ENCODE results near the gene GRIA4. TPM values are rescaled to one million over a fixed set of nuclear protein-coding genes. Genes with fewer than 3 reads are reported as not detected.

Gene GRIA4
- total RNA-seq, 1 donor from 2014 or later, result 13.6 TPM

DNA sequence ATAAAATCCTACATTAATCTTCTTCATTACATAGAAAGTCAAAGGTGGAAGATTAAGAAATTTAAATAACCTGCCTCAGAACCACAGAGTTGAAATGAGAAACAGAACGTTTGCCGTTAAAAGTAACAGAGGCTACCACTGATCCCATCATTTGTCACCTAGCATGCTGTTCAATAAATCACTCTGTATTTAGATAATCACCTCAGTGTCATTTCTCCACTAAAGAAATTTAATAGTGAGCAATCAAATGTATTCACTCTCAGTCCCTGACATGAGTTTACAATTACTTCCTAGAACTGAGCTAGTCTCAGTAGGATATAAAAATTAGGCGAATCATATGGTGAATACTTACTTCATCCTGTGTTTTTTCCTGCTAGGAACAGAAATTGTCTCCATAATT, 242.5 kb downstream of the GRIA4 start:
- no peak overlapping the region for H3K4me3 Mint-ChIP-seq (ENCODE audit: unreplicated experiment)
- no peak overlapping the region for H3K27ac Mint-ChIP-seq (ENCODE audit: unreplicated experiment)
- TF ChIP-seq, protein P1, sequence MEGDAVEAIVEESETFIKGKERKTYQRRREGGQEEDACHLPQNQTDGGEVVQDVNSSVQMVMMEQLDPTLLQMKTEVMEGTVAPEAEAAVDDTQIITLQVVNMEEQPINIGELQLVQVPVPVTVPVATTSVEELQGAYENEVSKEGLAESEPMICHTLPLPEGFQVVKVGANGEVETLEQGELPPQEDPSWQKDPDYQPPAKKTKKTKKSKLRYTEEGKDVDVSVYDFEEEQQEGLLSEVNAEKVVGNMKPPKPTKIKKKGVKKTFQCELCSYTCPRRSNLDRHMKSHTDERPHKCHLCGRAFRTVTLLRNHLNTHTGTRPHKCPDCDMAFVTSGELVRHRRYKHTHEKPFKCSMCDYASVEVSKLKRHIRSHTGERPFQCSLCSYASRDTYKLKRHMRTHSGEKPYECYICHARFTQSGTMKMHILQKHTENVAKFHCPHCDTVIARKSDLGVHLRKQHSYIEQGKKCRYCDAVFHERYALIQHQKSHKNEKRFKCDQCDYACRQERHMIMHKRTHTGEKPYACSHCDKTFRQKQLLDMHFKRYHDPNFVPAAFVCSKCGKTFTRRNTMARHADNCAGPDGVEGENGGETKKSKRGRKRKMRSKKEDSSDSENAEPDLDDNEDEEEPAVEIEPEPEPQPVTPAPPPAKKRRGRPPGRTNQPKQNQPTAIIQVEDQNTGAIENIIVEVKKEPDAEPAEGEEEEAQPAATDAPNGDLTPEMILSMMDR (IDR thresholded peaks at IDR 0.05; ENCODE audit: partially characterized antibody, unreplicated experiment), result no peak
- no peaks in the 10 kb centered on the region for H3K9me3 Mint-ChIP-seq (ENCODE audit: unreplicated experiment)
- no peaks in the 10 kb centered on the region for H3K27me3 Mint-ChIP-seq (ENCODE audit: unreplicated experiment)
- H3K36me3 Mint-ChIP-seq (ENCODE audit: unreplicated experiment), result no peaks in the 10 kb centered on the region
- no peak for DNase-seq
- H3K4me1 Mint-ChIP-seq (ENCODE audit: low read depth, unreplicated experiment), result no peaks in the 10 kb centered on the region

DNA sequence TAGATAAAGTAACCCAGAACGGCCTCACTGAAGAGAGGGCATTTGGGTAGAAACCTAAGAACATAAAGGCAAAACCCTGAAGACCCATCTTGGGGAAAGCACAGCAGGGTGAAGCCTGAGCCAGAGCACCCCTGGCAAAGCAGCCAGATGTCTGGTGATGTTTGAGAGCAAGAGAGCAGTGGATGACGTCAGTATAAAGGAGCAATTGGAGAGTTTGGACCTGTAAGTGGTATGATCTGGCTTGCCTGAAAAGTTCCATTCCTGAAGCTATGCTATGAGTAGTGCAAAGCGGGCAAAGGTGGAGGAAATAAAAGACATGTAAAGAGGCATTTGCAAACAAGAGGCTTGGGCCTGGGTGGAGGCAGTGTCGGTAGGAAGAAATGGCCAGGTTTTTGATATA, 244.4 kb downstream of the GRIA4 start:
- no peak overlapping the region for H3K4me3 Mint-ChIP-seq (ENCODE audit: unreplicated experiment)
- no peak overlapping the region for H3K27ac Mint-ChIP-seq (ENCODE audit: unreplicated experiment)
- H3K4me1 Mint-ChIP-seq (ENCODE audit: low read depth, unreplicated experiment), result no peaks in the 10 kb centered on the region
- H3K36me3 Mint-ChIP-seq (ENCODE audit: unreplicated experiment), result no peaks in the 10 kb centered on the region
- no peak for DNase-seq
- H3K9me3 Mint-ChIP-seq (ENCODE audit: unreplicated experiment), result no peaks in the 10 kb centered on the region
- H3K27me3 Mint-ChIP-seq (ENCODE audit: unreplicated experiment), result no peaks in the 10 kb centered on the region
- TF ChIP-seq, protein P1 (IDR thresholded peaks at IDR 0.05; ENCODE audit: partially characterized antibody, unreplicated experiment), result no peak

DNA sequence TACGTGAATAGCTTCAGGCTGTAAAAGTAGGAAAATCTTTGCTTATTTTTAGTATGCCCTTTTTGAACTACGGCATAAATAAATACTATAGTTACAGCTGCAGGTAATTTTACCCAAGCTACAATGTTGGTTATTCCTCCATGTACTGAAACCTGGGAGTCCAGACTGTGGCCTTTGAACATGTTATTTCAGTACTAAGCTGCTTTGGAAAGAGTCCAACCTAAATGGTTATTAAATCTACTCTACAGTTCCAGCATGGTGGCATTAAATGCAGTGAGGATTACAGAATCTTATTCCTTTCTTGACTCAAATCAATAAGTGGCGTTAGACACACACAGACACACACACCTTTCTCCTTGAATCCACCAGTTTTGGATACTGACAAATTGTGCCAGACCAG, 247.1 kb downstream of the GRIA4 start:
- TF ChIP-seq, protein P1 (IDR thresholded peaks at IDR 0.05; ENCODE audit: partially characterized antibody, unreplicated experiment), result no peak
- no peak overlapping the region for H3K4me3 Mint-ChIP-seq (ENCODE audit: unreplicated experiment)
- no peaks in the 10 kb centered on the region for H3K4me1 Mint-ChIP-seq (ENCODE audit: low read depth, unreplicated experiment)
- H3K27me3 Mint-ChIP-seq (ENCODE audit: unreplicated experiment), result no peaks in the 10 kb centered on the region
- no peak overlapping the region for H3K27ac Mint-ChIP-seq (ENCODE audit: unreplicated experiment)
- H3K9me3 Mint-ChIP-seq (ENCODE audit: unreplicated experiment), result no peaks in the 10 kb centered on the region
- no peak for DNase-seq
- H3K36me3 Mint-ChIP-seq (ENCODE audit: unreplicated experiment), result no peaks in the 10 kb centered on the region

DNA sequence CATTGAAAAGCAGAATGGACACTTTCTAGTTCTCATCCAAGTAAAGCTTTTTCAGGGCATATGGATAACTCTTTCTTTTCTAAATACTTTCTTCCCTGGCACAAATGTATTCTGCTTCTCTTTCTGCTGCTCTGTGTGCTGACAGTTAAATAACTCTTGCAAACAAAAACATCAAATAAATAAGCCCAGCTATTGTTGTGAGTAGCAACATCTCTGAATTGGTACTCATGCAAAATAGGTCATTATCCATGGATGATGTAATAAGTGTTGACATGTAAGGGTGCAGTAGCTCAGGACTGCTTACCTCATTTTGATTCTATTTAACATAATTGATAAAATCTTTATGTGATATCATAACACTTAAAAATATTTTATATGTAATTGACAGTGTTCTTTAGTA, 247.9 kb downstream of the GRIA4 start:
- TF ChIP-seq, protein P1 (IDR thresholded peaks at IDR 0.05; ENCODE audit: partially characterized antibody, unreplicated experiment), result no peak
- H3K9me3 Mint-ChIP-seq (ENCODE audit: unreplicated experiment), result no peaks in the 10 kb centered on the region
- H3K36me3 Mint-ChIP-seq (ENCODE audit: unreplicated experiment), result no peaks in the 10 kb centered on the region
- H3K27ac Mint-ChIP-seq (ENCODE audit: unreplicated experiment), result no peak overlapping the region
- DNase-seq, result no peak
- no peaks in the 10 kb centered on the region for H3K27me3 Mint-ChIP-seq (ENCODE audit: unreplicated experiment)
- no peak overlapping the region for H3K4me3 Mint-ChIP-seq (ENCODE audit: unreplicated experiment)
- H3K4me1 Mint-ChIP-seq (ENCODE audit: low read depth, unreplicated experiment), result no peaks in the 10 kb centered on the region

DNA sequence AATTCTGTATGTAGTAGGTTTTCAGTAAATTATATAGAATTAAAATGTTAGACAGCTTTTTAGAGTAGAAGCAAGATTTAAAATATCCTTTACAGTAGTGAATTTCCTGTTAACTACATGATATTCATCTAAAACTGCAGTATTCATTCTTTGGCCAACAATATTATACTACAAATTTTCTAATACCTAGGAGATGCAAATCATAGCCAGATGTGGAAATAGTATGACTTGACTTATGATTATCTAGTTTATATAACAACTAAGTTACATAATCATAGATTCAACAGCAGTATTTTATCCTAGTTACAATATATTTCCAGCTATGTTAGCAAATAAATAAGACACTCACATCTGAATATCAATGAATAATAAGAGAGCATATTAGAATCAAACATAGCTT, 249.0 kb downstream of the GRIA4 start:
- Mint-ChIP-seq H3K36me3 (ENCODE audit: unreplicated experiment) (no peaks in the 10 kb centered on the region), H3K4me1 (ENCODE audit: low read depth, unreplicated experiment) (no peaks in the 10 kb centered on the region), H3K4me3 (ENCODE audit: unreplicated experiment) (no peak overlapping the region), H3K9me3 (ENCODE audit: unreplicated experiment) (no peaks in the 10 kb centered on the region), H3K27me3 (ENCODE audit: unreplicated experiment) (no peaks in the 10 kb centered on the region), H3K27ac (ENCODE audit: unreplicated experiment) (no peak overlapping the region)
- TF ChIP-seq, protein P1 (IDR thresholded peaks at IDR 0.05; ENCODE audit: partially characterized antibody, unreplicated experiment), result no peak
- no peak for DNase-seq
